HepG2 (cell line): ENCODE measurements around the gene MOG. TPM values are rescaled to one million over a fixed set of nuclear protein-coding genes. Genes with fewer than 3 reads are reported as not detected.

Source experiments
- ATAC-seq: fragments of 200-7000 bp; cut with Tn5 transposase; 3 replicates; pipeline ENCODE4 v1.9.1; 2020; ENCODE audit warnings: mild to moderate bottlenecking, moderate library complexity
- BruUV-seq: library from RNA; stranded (reverse); fragments of 400-500 nt; replicated peaks from 2 replicates; lab custom pipeline; 2021; lab: Mats Ljungman, UMichigan
- CTCF ChIA-PET: fragments of 300-600 bp; formaldehyde crosslinking; extraction: SDS; loops from one replicate; lab custom pipeline; 2021; ENCODE audit warnings: low total read pairs, inconsistent platforms, low intra/inter-chr PET ratio; lab: Yijun Ruan, JAX
- POLR2A ChIA-PET: fragments of 350-600 bp; sonication (Branson Sonifier 250); formaldehyde crosslinking; loops from one replicate; lab custom pipeline; 2020; ENCODE audit warnings: antibody characterized with exemption, inconsistent platforms; lab: Yijun Ruan, JAX
- DNase-seq: peaks from one replicate; pipeline ENCODE4 v3.0.0-alpha.2; 2015; ENCODE audit warnings: low spot score
- FAIRE-seq: peaks from 3 replicates; lab custom pipeline; 2011; peaks lifted over from hg19 to GRCh38; lab: Jason Lieb, UNC
- H2AFZ ChIP-seq: one replicate; pipeline ENCODE4 v1.6.1; 2011; ENCODE audit warnings: low read length, inconsistent platforms
- H3K27ac ChIP-seq: fragments of 300-600 bp; 3 replicates; pipeline ENCODE4 v1.8.0; 2011; ENCODE audit warnings: mixed run types, mild to moderate bottlenecking, mixed read lengths, low read length, inconsistent platforms; ENCODE audit not compliant: insufficient read depth; ENCODE audit errors: extremely low read length
- H3K27me3 ChIP-seq, 2 experiments: fragments of 200-600 bp in 1 of 2; 2 replicates in 1 of 2; 3 replicates in 1 of 2; pipeline versions ENCODE4 v1.6.0 to v1.8.0; 2011; ENCODE audit warnings: low read length in 2 of 2, mild to moderate bottlenecking in 2 of 2, moderate library complexity in 2 of 2, inconsistent platforms in 1 of 2; ENCODE audit not compliant: insufficient read depth in 2 of 2, control insufficient read depth in 1 of 2
- H3K36me3 ChIP-seq, 2 experiments: fragments of 200-600 bp in 1 of 2; replicated peaks in 1 of 2; 2 replicates in 1 of 2; 3 replicates in 1 of 2; pipeline versions ENCODE4 v1.5.1 to v1.8.0; 2011; ENCODE audit warnings: low read length in 2 of 2, inconsistent platforms in 1 of 2; ENCODE audit not compliant: insufficient read depth in 2 of 2, control insufficient read depth in 1 of 2
- H3K4me1 ChIP-seq: 2 replicates; pipeline ENCODE4 v1.5.1; 2012; ENCODE audit warnings: low read length, inconsistent platforms; ENCODE audit not compliant: insufficient read depth
- H3K4me2 ChIP-seq: 2 replicates; pipeline ENCODE4 v1.6.0; 2011; ENCODE audit warnings: low read depth, low read length, inconsistent platforms
- H3K4me3 ChIP-seq, 3 experiments: fragments of 200-600 bp in 1 of 3; sonication (generic), shearing (Covaris generic) in 1 of 3; replicated peaks in 1 of 3; 2 replicates each; pipeline ENCODE4 v1.5.1; 2011 to 2016; ENCODE audit warnings: low read length in 3 of 3, inconsistent platforms in 2 of 3, low read depth in 2 of 3, mild to moderate bottlenecking in 2 of 3, control low read depth in 1 of 3, mixed read lengths in 1 of 3; ENCODE audit not compliant: insufficient read depth in 1 of 3
- H3K79me2 ChIP-seq: one replicate; pipeline ENCODE4 v1.6.1; 2011; ENCODE audit warnings: low read length, inconsistent platforms; ENCODE audit not compliant: insufficient read depth
- H3K9ac ChIP-seq: 2 replicates; pipeline ENCODE4 v1.6.0; 2011; ENCODE audit warnings: mild to moderate bottlenecking, low read depth, low read length, inconsistent platforms; ENCODE audit not compliant: insufficient read depth
- H3K9me3 ChIP-seq: 2 replicates; pipeline ENCODE4 v1.5.1; 2012; ENCODE audit warnings: mild to moderate bottlenecking, low read length
- H4K20me1 ChIP-seq: 2 replicates; pipeline ENCODE4 v1.6.0; 2011; ENCODE audit warnings: inconsistent platforms, mild to moderate bottlenecking, low read length, moderate library complexity; ENCODE audit not compliant: insufficient read depth
- EHMT2 ChIP-seq: fragments of 200-600 bp; sonication (generic); IDR thresholded peaks from 2 replicates; pipeline ENCODE4 v1.7.0; 2017; ENCODE audit warnings: antibody characterized with exemption, low read depth, low read length, borderline replicate concordance
- HNF4A ChIP-seq: sonication (generic); formaldehyde crosslinking; IDR thresholded peaks from 2 replicates; pipeline ENCODE4 v1.4.0; 2020; ENCODE audit warnings: missing genetic modification reagents
- KDM3A ChIP-seq: IDR thresholded peaks from 2 replicates; pipeline ENCODE4 v1.6.1; 2018; ENCODE audit warnings: low read depth, missing compliant biosample characterization
- KDM4B ChIP-seq: sonication (generic); formaldehyde crosslinking; IDR thresholded peaks from 2 replicates; pipeline ENCODE4 v1.4.0; 2020; ENCODE audit warnings: missing genetic modification reagents
- KDM6A ChIP-seq: IDR thresholded peaks from 2 replicates; pipeline ENCODE4 v1.6.1; 2016; ENCODE audit warnings: low read depth
- MAF1 ChIP-seq: sonication (generic); formaldehyde crosslinking; IDR thresholded peaks from 2 replicates; pipeline ENCODE4 v1.5.0; 2020; ENCODE audit warnings: missing genetic modification reagents, borderline replicate concordance
- RELA ChIP-seq: sonication (generic); formaldehyde crosslinking; IDR thresholded peaks from 2 replicates; pipeline ENCODE4 v1.4.0; 2020; ENCODE audit warnings: missing genetic modification reagents
- TAF1 ChIP-seq: sonication (generic); formaldehyde crosslinking; IDR thresholded peaks from 2 replicates; pipeline ENCODE4 v1.4.0; 2020; ENCODE audit warnings: missing genetic modification reagents
- ZBTB49 ChIP-seq: sonication (generic); formaldehyde crosslinking; IDR thresholded peaks from 2 replicates; pipeline ENCODE4 v1.4.0; 2020; ENCODE audit warnings: missing genetic modification reagents, borderline replicate concordance
- ZFP62 ChIP-seq: sonication (generic); formaldehyde crosslinking; IDR thresholded peaks from 2 replicates; pipeline ENCODE4 v1.4.0; 2020; ENCODE audit warnings: missing genetic modification reagents
- ZNF207 ChIP-seq: fragments of 450-650 bp; IDR thresholded peaks from 2 replicates; pipeline ENCODE4 v1.6.1; 2016; ENCODE audit warnings: antibody characterized with exemption, borderline replicate concordance
- ZNF251 ChIP-seq: sonication (generic); formaldehyde crosslinking; IDR thresholded peaks from 2 replicates; pipeline ENCODE4 v1.9.0; 2021; ENCODE audit warnings: mild to moderate bottlenecking, missing genetic modification reagents
- ZNF335 ChIP-seq: sonication (generic); formaldehyde crosslinking; IDR thresholded peaks from 2 replicates; pipeline ENCODE4 v1.4.0; 2020; ENCODE audit warnings: missing genetic modification reagents
- ZNF704 ChIP-seq: sonication (generic); formaldehyde crosslinking; IDR thresholded peaks from 2 replicates; pipeline ENCODE4 v1.8.1; 2023; ENCODE audit warnings: mild to moderate bottlenecking, inconsistent platforms, moderate library complexity, missing genetic modification reagents, borderline replicate concordance
- ZNF75D ChIP-seq: sonication (generic); formaldehyde crosslinking; IDR thresholded peaks from 2 replicates; pipeline ENCODE4 v1.8.1; 2023; ENCODE audit warnings: missing genetic modification reagents, mild to moderate bottlenecking, borderline replicate concordance
- ZNF850 ChIP-seq: sonication (generic); formaldehyde crosslinking; conservative IDR thresholded peaks from 2 replicates; pipeline ENCODE4 v1.9.0; 2021; ENCODE audit warnings: mild to moderate bottlenecking, missing genetic modification reagents
- ZSCAN22 ChIP-seq: sonication (generic); formaldehyde crosslinking; IDR thresholded peaks from 2 replicates; pipeline ENCODE4 v1.4.0; 2020; ENCODE audit warnings: mild to moderate bottlenecking, missing genetic modification reagents
- WGBS: methylation state at CpG from one replicate; pipeline ENCODE4 v1.1.6; 2017; ENCODE audit warnings: low lambda C conversion rate; 5-methylcytosine and 5-hydroxymethylcytosine counted together
- in situ Hi-C: cut with HindIII; loops from 2 replicates; pipeline ENCODE4 v1.10.0; 2017; ENCODE audit warnings: low pct_unique_long_range_greater_than_20kb; ENCODE audit not compliant: extremely low pct_ligation_motif_present
- intact Hi-C: fragments of 100-400 bp; cut with micrococcal nuclease; formaldehyde crosslinking; loops from one replicate; pipeline ENCODE4 v1.10.0; 2022; ENCODE audit not compliant: unreplicated experiment
- polyA plus RNA-seq, 8 experiments: library from polyadenylated mRNA; depleted of rRNA in 3 of 8; stranded (reverse) in 7 of 8; unstranded in 1 of 8; fragments of >200 nt; fragmentation: Illumina TruSeq in 4 of 8; extraction: Trizol in 4 of 8; gene quantifications; 2 replicates each; pipeline versions ENCODE4 v1.2.1 to v1.2.3, GENCODE V29; 2011 to 2016; ENCODE audit warnings: low read depth in 4 of 8, missing spikeins in 1 of 8, mixed read lengths in 1 of 8; ENCODE audit not compliant: insufficient read depth in 1 of 8
- total RNA-seq, 5 experiments: library from RNA; depleted of rRNA; stranded (reverse); fragments of >200 nt; fragmentation: Illumina TruSeq; extraction: Trizol; gene quantifications; 2 replicates each; pipeline ENCODE4 v1.2.3, GENCODE V29; 2016; ENCODE audit warnings: low read depth in 1 of 5

The MOG gene
- total and polyA plus RNA-seq, 2 of the 13 experiments (the other 11 are each of a cell fraction or from before 2014, with no cell fraction given) = not detected

GRCh38 chr6:29708432-29709179 is 51.7 kb downstream of the MOG start:
- Histone ChIP-seq H3K36me3 (no peaks in the 10 kb centered on the region), H3K9ac (no peak overlapping the region), H3K9me3 (no peaks in the 10 kb centered on the region), H3K79me2 (no peaks in the 10 kb centered on the region), H3K27me3 (peaks cover 0 to 6% of the 10 kb centered on the region in 2 experiments; a peak in 2 of 5 replicates), H3K4me2 (no peak overlapping the region), H3K4me3 (no peak overlapping the region), H2AFZ (no peak overlapping the region), H4K20me1 (no peaks in the 10 kb centered on the region), H3K27ac (no peak overlapping the region), H3K4me1 (peaks cover 10% of the 10 kb centered on the region)
- DNase-seq = no peak
- no TSS peak for BruUV-seq
- ChIA-PET POLR2A (no interaction called here), CTCF (interaction anchor here (3.6 kb wide), 1 partner anchor 44 kb away, joined by 18 read pairs; no protein-coding TSS in a partner anchor)
- intact Hi-C loops (loop anchor here (10.0 kb wide), 1 partner anchor 126 kb away; no protein-coding TSS in a partner anchor), in situ Hi-C loops (no loop called here)
- ATAC-seq = no peak
- WGBS = 29% methylated on average over 11 of the region's 11 CpGs
- TF ChIP-seq EHMT2 (no peak), MAF1 (CRISPR knock-in tag) (no peak), ZNF251 (no peak), HNF4A (CRISPR knock-in tag) (no peak), KDM4B (CRISPR knock-in tag) (no peak), TAF1 (CRISPR knock-in tag) (no peak), ZNF335 (CRISPR knock-in tag) (no peak), ZBTB49 (CRISPR knock-in tag) (no peak), ZNF75D (CRISPR knock-in tag) (no peak), ZNF850 (CRISPR knock-in tag) (no peak), KDM3A (no peak), KDM6A (no peak), ZNF704 (CRISPR knock-in tag) (no peak), ZNF207 (no peak), ZFP62 (CRISPR knock-in tag) (no peak), ZSCAN22 (CRISPR knock-in tag) (no peak), RELA (no peak)
- no peak for FAIRE-seq
